Measurements from ENCODE around the gene AUTS2. TPM values are rescaled to one million over a fixed set of nuclear protein-coding genes. Genes with fewer than 3 reads are reported as not detected.

AUTS2 gene
- total and polyA plus RNA-seq, 4 donors: 4.9 to 24.4 (median 7.0) TPM

GRCh38 chr7:70743531-70744325 is 1145.5 kb downstream of the AUTS2 start:
- Histone ChIP-seq H3K9ac (ENCODE audit: low read depth in 1 of 2, low read length in 2 of 2) (no peak overlapping the region), H3K36me3 (ENCODE audit: control insufficient read depth in 4 of 4, insufficient read depth in 3 of 4, low read depth in 1 of 4, low read length in 3 of 4) (peaks cover 0 to 1% (median 0%) of the 10 kb centered on the region in 4 donors), H3K27me3 (ENCODE audit: control insufficient read depth in 4 of 4, insufficient read depth in 4 of 4, low read length in 3 of 4) (no peaks in the 10 kb centered on the region), H3K27ac (ENCODE audit: low read depth in 1 of 2, low read length in 2 of 2) (no peak overlapping the region), H3K9me3 (ENCODE audit: control insufficient read depth in 4 of 4, low read length in 3 of 4) (no peaks in the 10 kb centered on the region), H3K4me3 (ENCODE audit: low read depth in 1 of 3, low read length in 3 of 3) (no peak overlapping the region), H3K4me1 (ENCODE audit: control insufficient read depth in 4 of 4, insufficient read depth in 4 of 4, low read length in 3 of 4) (peaks cover 0 to 3% (median 1%) of the 10 kb centered on the region in 4 donors)
- no peak for TF ChIP-seq EGR1 (IDR thresholded peaks at IDR 0.05; ENCODE audit: low read depth in 2 of 2)
- TF ChIP-seq JUND (IDR thresholded peaks at IDR 0.05): no peak
- TF ChIP-seq RAD21 (IDR thresholded peaks at IDR 0.05): no peak
- TF ChIP-seq TAF1 (conservative IDR thresholded peaks at IDR 0.05): no peak
- TF ChIP-seq RXRA (IDR thresholded peaks at IDR 0.05): no peak
- TF ChIP-seq GABPA (IDR thresholded peaks at IDR 0.05 in 1 of 2, conservative IDR thresholded peaks at IDR 0.05 in 1 of 2): no peak
- no peak for TF ChIP-seq HNF4G (IDR thresholded peaks at IDR 0.05)
- TF ChIP-seq FOXA2 (IDR thresholded peaks at IDR 0.05): no peak
- TF ChIP-seq YY1 (IDR thresholded peaks at IDR 0.05): no peak
- no peak for TF ChIP-seq SP1 (IDR thresholded peaks at IDR 0.05)
- no peak for DNase-seq (ENCODE audit: low spot score)
- 77% methylated on average over 9 of the region's 9 CpGs for WGBS

GRCh38 chr7:70744492-70744891 is 1146.2 kb downstream of the AUTS2 start:
- no peak overlapping the region for H3K4me3 ChIP-seq (ENCODE audit: low read depth in 1 of 3, low read length in 3 of 3)
- no peak for DNase-seq (ENCODE audit: low spot score)
- WGBS: 93% methylated on average over 12 of the region's 12 CpGs

More at GRCh38 chr7:70744492-70744891, 1146.2 kb downstream of the AUTS2 start:
- no peaks in the 10 kb centered on the region for H3K9me3 ChIP-seq (ENCODE audit: control insufficient read depth in 4 of 4, low read length in 3 of 4)
- peaks cover 0 to 2% (median 1%) of the 10 kb centered on the region in 4 donors for H3K4me1 ChIP-seq (ENCODE audit: control insufficient read depth in 4 of 4, insufficient read depth in 4 of 4, low read length in 3 of 4)
- H3K9ac ChIP-seq (ENCODE audit: low read depth in 1 of 2, low read length in 2 of 2): no peak overlapping the region
- no peaks in the 10 kb centered on the region for H3K27me3 ChIP-seq (ENCODE audit: control insufficient read depth in 4 of 4, insufficient read depth in 4 of 4, low read length in 3 of 4)
- peaks cover 0 to 1% (median 0%) of the 10 kb centered on the region in 4 donors for H3K36me3 ChIP-seq (ENCODE audit: control insufficient read depth in 4 of 4, insufficient read depth in 3 of 4, low read depth in 1 of 4, low read length in 3 of 4)
- TF ChIP-seq REST (IDR thresholded peaks at IDR 0.05): no peak
- no peak for TF ChIP-seq RXRA (IDR thresholded peaks at IDR 0.05)
- no peak for TF ChIP-seq YY1 (IDR thresholded peaks at IDR 0.05)
- TF ChIP-seq FOXA2 (IDR thresholded peaks at IDR 0.05): no peak
- no peak for TF ChIP-seq EGR1 (IDR thresholded peaks at IDR 0.05; ENCODE audit: low read depth in 2 of 2)
- TF ChIP-seq GABPA (IDR thresholded peaks at IDR 0.05 in 1 of 2, conservative IDR thresholded peaks at IDR 0.05 in 1 of 2): no peak
- no peak for TF ChIP-seq HNF4G (IDR thresholded peaks at IDR 0.05)
- no peak for TF ChIP-seq ATF3 (IDR thresholded peaks at IDR 0.05)
- no peak for TF ChIP-seq NR2F2 (IDR thresholded peaks at IDR 0.05)
- no peak for TF ChIP-seq JUND (IDR thresholded peaks at IDR 0.05)
- TF ChIP-seq TAF1 (conservative IDR thresholded peaks at IDR 0.05): no peak
- no peak for TF ChIP-seq CTCF (IDR thresholded peaks at IDR 0.05; ENCODE audit: low read depth, low read length, missing input control)
- TF ChIP-seq RAD21 (IDR thresholded peaks at IDR 0.05): no peak
- TF ChIP-seq HNF4A (conservative IDR thresholded peaks at IDR 0.05): no peak
- no peak for TF ChIP-seq ZBTB33 (IDR thresholded peaks at IDR 0.05)
- TF ChIP-seq FOXA1 (IDR thresholded peaks at IDR 0.05): no peak
- no peak for TF ChIP-seq SP1 (IDR thresholded peaks at IDR 0.05)
- no peak for TF ChIP-seq MAX (IDR thresholded peaks at IDR 0.05)
- H3K27ac ChIP-seq (ENCODE audit: low read depth in 1 of 2, low read length in 2 of 2): no peak overlapping the region
